H9 (cell line): Measurements from ENCODE around the gene NRIP3. TPM values are rescaled to one million over a fixed set of nuclear protein-coding genes. Genes with fewer than 3 reads are reported as not detected.

ENCODE experiments used
- DNase-seq: peaks from one replicate; pipeline ENCODE4 v3.0.0-alpha.2; 2017
- H2AFZ ChIP-seq: one replicate; pipeline ENCODE4 v1.6.1; 2013; ENCODE audit warnings: mild to moderate bottlenecking, low read length, control low read depth, moderate library complexity
- H2AK5ac ChIP-seq: 2 replicates; pipeline ENCODE4 v1.6.1; 2013; ENCODE audit warnings: low read length, control low read depth, mixed read lengths; ENCODE audit not compliant: insufficient read length
- H2BK120ac ChIP-seq: one replicate; pipeline ENCODE4 v1.6.1; 2013; ENCODE audit warnings: low read depth, mild to moderate bottlenecking, low read length, control low read depth, inconsistent platforms; ENCODE audit not compliant: poor library complexity, severe bottlenecking
- H2BK12ac ChIP-seq: 2 replicates; pipeline ENCODE4 v1.6.1; 2013; ENCODE audit warnings: low read length, control low read depth, mixed read lengths, low read depth; ENCODE audit not compliant: insufficient read length
- H2BK15ac ChIP-seq: 2 replicates; pipeline ENCODE4 v1.6.1; 2013; ENCODE audit warnings: low read depth, low read length, control low read depth
- H2BK20ac ChIP-seq: one replicate; pipeline ENCODE4 v1.6.1; 2013; ENCODE audit warnings: low read depth, mild to moderate bottlenecking, low read length, control low read depth, inconsistent platforms; ENCODE audit not compliant: poor library complexity, severe bottlenecking
- H2BK5ac ChIP-seq: 2 replicates; pipeline ENCODE4 v1.6.1; 2013; ENCODE audit warnings: low read length, control low read depth, mixed read lengths; ENCODE audit not compliant: insufficient read length
- H3K14ac ChIP-seq: 2 replicates; pipeline ENCODE4 v1.6.1; 2013; ENCODE audit warnings: low read length, control low read depth; ENCODE audit not compliant: insufficient read depth
- H3K18ac ChIP-seq: 2 replicates; pipeline ENCODE4 v1.6.1; 2013; ENCODE audit warnings: low read depth, mild to moderate bottlenecking, mixed read lengths, low read length, control low read depth; ENCODE audit not compliant: insufficient read length
- H3K23ac ChIP-seq: 2 replicates; pipeline ENCODE4 v1.6.1; 2013; ENCODE audit warnings: low read length, control low read depth, mixed read lengths, low read depth; ENCODE audit not compliant: insufficient read length
- H3K23me2 ChIP-seq: 2 replicates; pipeline ENCODE4 v1.6.1; 2013; ENCODE audit warnings: low read depth, mild to moderate bottlenecking, mixed read lengths, low read length, control low read depth; ENCODE audit not compliant: insufficient read length, poor library complexity, severe bottlenecking
- H3K27ac ChIP-seq: 2 replicates; pipeline ENCODE4 v1.5.1; 2013; ENCODE audit warnings: low read length, control low read depth, mixed read lengths, low read depth; ENCODE audit not compliant: insufficient read length
- H3K27me3 ChIP-seq: 2 replicates; pipeline ENCODE4 v1.6.1; 2013; ENCODE audit warnings: low read length, control low read depth, inconsistent platforms; ENCODE audit not compliant: insufficient read depth
- H3K4ac ChIP-seq: 2 replicates; pipeline ENCODE4 v1.6.1; 2013; ENCODE audit warnings: low read depth, mild to moderate bottlenecking, control low read depth, inconsistent platforms, low read length, moderate library complexity
- H3K4me1 ChIP-seq: 2 replicates; pipeline ENCODE4 v1.6.1; 2013; ENCODE audit warnings: low read length, control low read depth, inconsistent platforms; ENCODE audit not compliant: insufficient read depth
- H3K4me2 ChIP-seq: 2 replicates; pipeline ENCODE4 v1.6.1; 2013; ENCODE audit warnings: low read length, control low read depth, mixed read lengths; ENCODE audit not compliant: insufficient read length, insufficient read depth
- H3K56ac ChIP-seq: 2 replicates; pipeline ENCODE4 v1.6.1; 2013; ENCODE audit warnings: low read depth, mild to moderate bottlenecking, mixed read lengths, low read length, control low read depth; ENCODE audit not compliant: insufficient read length
- H3K79me1 ChIP-seq: 2 replicates; pipeline ENCODE4 v1.6.1; 2013; ENCODE audit warnings: low read depth, mild to moderate bottlenecking, moderate library complexity, low read length, control low read depth, inconsistent platforms; ENCODE audit not compliant: insufficient read depth, poor library complexity, severe bottlenecking
- H3K79me2 ChIP-seq: 2 replicates; pipeline ENCODE4 v1.6.1; 2013; ENCODE audit warnings: low read length, control low read depth, inconsistent platforms; ENCODE audit not compliant: insufficient read depth
- H3K9ac ChIP-seq: 2 replicates; pipeline ENCODE4 v1.6.1; 2013; ENCODE audit warnings: low read length, control low read depth, mixed read lengths; ENCODE audit not compliant: insufficient read length; ENCODE audit errors: extremely low read depth
- H3K9me3 ChIP-seq: one replicate; pipeline ENCODE4 v1.6.1; 2013; ENCODE audit warnings: low read depth, low read length, inconsistent platforms; ENCODE audit not compliant: control insufficient read depth
- H3T11ph ChIP-seq: one replicate; pipeline ENCODE4 v1.6.1; 2013; ENCODE audit warnings: mild to moderate bottlenecking, low read length, control low read depth, inconsistent platforms
- H4K20me1 ChIP-seq: one replicate; pipeline ENCODE4 v1.6.1; 2013; ENCODE audit not compliant: control insufficient read depth, insufficient read length, insufficient read depth
- H4K5ac ChIP-seq: 2 replicates; pipeline ENCODE4 v1.6.1; 2013; ENCODE audit warnings: low read depth, mild to moderate bottlenecking, mixed read lengths, low read length, control low read depth; ENCODE audit not compliant: insufficient read length
- H4K8ac ChIP-seq: replicated peaks from 2 replicates; pipeline ENCODE4 v1.6.1; 2013; ENCODE audit warnings: low read length, control low read depth, mixed read lengths, low read depth; ENCODE audit not compliant: insufficient read length
- H4K91ac ChIP-seq: 2 replicates; pipeline ENCODE4 v1.6.1; 2013; ENCODE audit warnings: low read depth, mild to moderate bottlenecking, moderate library complexity, mixed read lengths, low read length, control low read depth; ENCODE audit not compliant: insufficient read length
- H3K27ac Mint-ChIP-seq, 3 experiments: 2 replicates in 2 of 3; 3 replicates in 1 of 3; pipeline ENCODE4 v1.8.0; 2020 to 2021; ENCODE audit warnings: mixed read lengths in 3 of 3, mild to moderate bottlenecking in 1 of 3, moderate library complexity in 1 of 3
- H3K27me3 Mint-ChIP-seq: 2 replicates; pipeline ENCODE4 v1.8.0; 2021; ENCODE audit warnings: low read depth, mild to moderate bottlenecking, moderate library complexity, mixed read lengths
- H3K36me3 Mint-ChIP-seq, 3 experiments: 2 replicates in 2 of 3; 3 replicates in 1 of 3; pipeline ENCODE4 v1.8.0; 2020 to 2021; ENCODE audit warnings: low read depth in 3 of 3, mixed read lengths in 3 of 3; ENCODE audit not compliant: insufficient read depth in 1 of 3
- H3K4me1 Mint-ChIP-seq, 2 experiments: 2 replicates each; pipeline ENCODE4 v1.8.0; 2020; ENCODE audit warnings: mixed read lengths in 2 of 2
- H3K4me3 Mint-ChIP-seq, 2 experiments: 2 replicates in 1 of 2; 3 replicates in 1 of 2; pipeline ENCODE4 v1.8.0; 2020 to 2021; ENCODE audit warnings: mild to moderate bottlenecking in 2 of 2, mixed read lengths in 2 of 2, moderate library complexity in 1 of 2
- H3K9me3 Mint-ChIP-seq, 2 experiments: 2 replicates in 1 of 2; 3 replicates in 1 of 2; pipeline ENCODE4 v1.8.0; 2020; ENCODE audit warnings: mild to moderate bottlenecking in 2 of 2, mixed read lengths in 2 of 2, moderate library complexity in 1 of 2
- CTCF ChIP-seq: fragments of 200-600 bp; sonication (generic); conservative IDR thresholded peaks from 3 replicates; pipeline ENCODE4 v1.8.0; 2021; ENCODE audit warnings: antibody characterized with exemption, mild to moderate bottlenecking
- WGBS: extraction: QIAGEN DNeasy Blood & Tissue Kit; methylation state at CpG from one replicate; pipeline ENCODE4 v1.1.7; 2013; ENCODE audit warnings: missing lambda C conversion rate, low lambda C conversion rate, mixed read lengths; ENCODE audit not compliant: insufficient read length; ENCODE audit errors: extremely low coverage; 5-methylcytosine and 5-hydroxymethylcytosine counted together
- total RNA-seq: library from RNA; stranded (reverse); gene quantifications from 2 replicates; pipeline ENCODE4 v1.2.1, GENCODE V29; 2021

NRIP3 gene
- total RNA-seq, 1 experiment from 2014 or later = 4.2 TPM

GRCh38 chr11:8962841-8963240 lies 41.0 kb downstream of the NRIP3 start:
- no peaks in the 10 kb centered on the region for H3K36me3 Mint-ChIP-seq
- Histone ChIP-seq H3K27me3 (no peaks in the 10 kb centered on the region), H3K4ac (no peak overlapping the region), H4K91ac (no peak overlapping the region), H3K4me2 (no peak overlapping the region), H2BK120ac (no peak overlapping the region), H2AK5ac (no peak overlapping the region), H3K23ac (no peak overlapping the region), H2BK15ac (no peak overlapping the region), H4K5ac (no peak overlapping the region), H4K20me1 (no peaks in the 10 kb centered on the region), H3K56ac (no peak overlapping the region), H3K9me3 (no peaks in the 10 kb centered on the region), H3T11ph (no peak overlapping the region), H2AFZ (no peak overlapping the region), H2BK20ac (no peak overlapping the region), H3K14ac (no peak overlapping the region), H3K79me2 (0 out of 2 replicates have a peak, but pooled peaks cover 1% of the 10 kb centered on the region), H2BK12ac (no peak overlapping the region), H3K18ac (no peak overlapping the region), H3K9ac (no peak overlapping the region), H3K4me1 (no peaks in the 10 kb centered on the region), H3K79me1 (no peaks in the 10 kb centered on the region), H3K27ac (no peak overlapping the region), H2BK5ac (no peak overlapping the region), H4K8ac (no peak overlapping the region), H3K23me2 (peaks cover 7% of the 10 kb centered on the region)
- H3K4me3 Mint-ChIP-seq = peak overlapping the region; percentile 56 to 92
- no peak for TF ChIP-seq CTCF
- H3K9me3 Mint-ChIP-seq = peaks cover 0 to 2% of the 10 kb centered on the region in 2 experiments; a peak in 1 of 5 replicates
- no peaks in the 10 kb centered on the region for H3K27me3 Mint-ChIP-seq
- no CpG with 5 or more reads among the region's 2 CpGs for WGBS
- peaks cover 13 to 16% of the 10 kb centered on the region in 2 experiments for H3K4me1 Mint-ChIP-seq
- DNase-seq = no peak
- H3K27ac Mint-ChIP-seq = no peak overlapping the region
